ENCODE measurements around the gene KRT74. TPM values are rescaled to one million over a fixed set of nuclear protein-coding genes. Genes with fewer than 3 reads are reported as not detected.

The KRT74 gene
- total RNA-seq, 1 experiment from 2014 or later: not detected

- Histone ChIP-seq H3K4me3 (ENCODE audit: low read depth in 2 of 2, low read length in 2 of 2) (no peak overlapping the region), H3K9me3 (ENCODE audit: control insufficient read depth, insufficient read depth, low read depth, low read length) (no peaks in the 10 kb centered on the region), H3K27me3 (ENCODE audit: control insufficient read depth, insufficient read depth, low read length) (peaks cover 6% of the 10 kb centered on the region), H3K36me3 (ENCODE audit: control insufficient read depth, insufficient read depth, low read length) (no peaks in the 10 kb centered on the region), H3K4me1 (ENCODE audit: control insufficient read depth, insufficient read depth, low read length) (no peaks in the 10 kb centered on the region), H3K27ac (ENCODE audit: low read length) (no peak overlapping the region)
- in situ Hi-C loops (cut with HindIII; ENCODE audit: low pct_unique_long_range_greater_than_20kb, low sequenced_read_pairs): no loop called here
- BruUV-seq (replicated peaks): no TSS peak
- TF ChIP-seq SIN3A (IDR thresholded peaks at IDR 0.05; ENCODE audit: borderline replicate concordance, insufficient read depth, low read depth, low read length) (no peak), TCF7L2 (IDR thresholded peaks at IDR 0.05; ENCODE audit: low read depth, low read length) (no peak), CTCF (IDR thresholded peaks at IDR 0.05) (no peak), POLR2AphosphoS5 (IDR thresholded peaks at IDR 0.05; ENCODE audit: low read depth, low read length) (no peak)
- TF ChIP-seq, protein P1, sequence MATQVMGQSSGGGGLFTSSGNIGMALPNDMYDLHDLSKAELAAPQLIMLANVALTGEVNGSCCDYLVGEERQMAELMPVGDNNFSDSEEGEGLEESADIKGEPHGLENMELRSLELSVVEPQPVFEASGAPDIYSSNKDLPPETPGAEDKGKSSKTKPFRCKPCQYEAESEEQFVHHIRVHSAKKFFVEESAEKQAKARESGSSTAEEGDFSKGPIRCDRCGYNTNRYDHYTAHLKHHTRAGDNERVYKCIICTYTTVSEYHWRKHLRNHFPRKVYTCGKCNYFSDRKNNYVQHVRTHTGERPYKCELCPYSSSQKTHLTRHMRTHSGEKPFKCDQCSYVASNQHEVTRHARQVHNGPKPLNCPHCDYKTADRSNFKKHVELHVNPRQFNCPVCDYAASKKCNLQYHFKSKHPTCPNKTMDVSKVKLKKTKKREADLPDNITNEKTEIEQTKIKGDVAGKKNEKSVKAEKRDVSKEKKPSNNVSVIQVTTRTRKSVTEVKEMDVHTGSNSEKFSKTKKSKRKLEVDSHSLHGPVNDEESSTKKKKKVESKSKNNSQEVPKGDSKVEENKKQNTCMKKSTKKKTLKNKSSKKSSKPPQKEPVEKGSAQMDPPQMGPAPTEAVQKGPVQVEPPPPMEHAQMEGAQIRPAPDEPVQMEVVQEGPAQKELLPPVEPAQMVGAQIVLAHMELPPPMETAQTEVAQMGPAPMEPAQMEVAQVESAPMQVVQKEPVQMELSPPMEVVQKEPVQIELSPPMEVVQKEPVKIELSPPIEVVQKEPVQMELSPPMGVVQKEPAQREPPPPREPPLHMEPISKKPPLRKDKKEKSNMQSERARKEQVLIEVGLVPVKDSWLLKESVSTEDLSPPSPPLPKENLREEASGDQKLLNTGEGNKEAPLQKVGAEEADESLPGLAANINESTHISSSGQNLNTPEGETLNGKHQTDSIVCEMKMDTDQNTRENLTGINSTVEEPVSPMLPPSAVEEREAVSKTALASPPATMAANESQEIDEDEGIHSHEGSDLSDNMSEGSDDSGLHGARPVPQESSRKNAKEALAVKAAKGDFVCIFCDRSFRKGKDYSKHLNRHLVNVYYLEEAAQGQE (IDR thresholded peaks at IDR 0.05; ENCODE audit: insufficient read depth in 1 of 2, low read depth in 2 of 2, low read length in 1 of 2): no peak
- POLR2A ChIA-PET: no interaction called here
- no peak for DNase-seq (ENCODE audit: low read depth, low spot score)
- intact Hi-C loops (cut with micrococcal nuclease; ENCODE audit: unreplicated experiment): loop anchor here (10.0 kb wide), 1 partner anchor 436 kb away; no protein-coding TSS in a partner anchor
- CTCF ChIA-PET: interaction anchor here (1.0 kb wide), 1 partner anchor 200 kb away, joined by 3 read pairs; no protein-coding TSS in a partner anchor
- no peak for ATAC-seq
Observed at GRCh38 chr12:52580496-52580895, 6.9 kb upstream of the KRT74 start.

- ChIA-PET CTCF (interaction anchor here (0.7 to 1.1 kb wide), 5 partner anchors 35 to 298 kb away, joined by 3 to 8 read pairs (median 4); no protein-coding TSS in a partner anchor), POLR2A (no interaction called here)
- Histone ChIP-seq H3K36me3 (ENCODE audit: control insufficient read depth, insufficient read depth, low read length) (no peaks in the 10 kb centered on the region), H3K4me3 (ENCODE audit: low read depth in 2 of 2, low read length in 2 of 2) (no peak overlapping the region), H3K27me3 (ENCODE audit: control insufficient read depth, insufficient read depth, low read length) (peaks cover 6% of the 10 kb centered on the region), H3K4me1 (ENCODE audit: control insufficient read depth, insufficient read depth, low read length) (no peaks in the 10 kb centered on the region), H3K9me3 (ENCODE audit: control insufficient read depth, insufficient read depth, low read depth, low read length) (no peaks in the 10 kb centered on the region), H3K27ac (ENCODE audit: low read length) (no peak overlapping the region)
- intact Hi-C loops (cut with micrococcal nuclease; ENCODE audit: unreplicated experiment) (loop anchor here (10.0 kb wide), 1 partner anchor 435 kb away; no protein-coding TSS in a partner anchor), in situ Hi-C loops (cut with HindIII; ENCODE audit: low pct_unique_long_range_greater_than_20kb, low sequenced_read_pairs) (no loop called here)
- no peak for DNase-seq (ENCODE audit: low read depth, low spot score)
- ATAC-seq: no peak
- TF ChIP-seq CTCF (IDR thresholded peaks at IDR 0.05) (no peak), SIN3A (IDR thresholded peaks at IDR 0.05; ENCODE audit: borderline replicate concordance, insufficient read depth, low read depth, low read length) (no peak), POLR2AphosphoS5 (IDR thresholded peaks at IDR 0.05; ENCODE audit: low read depth, low read length) (no peak), TCF7L2 (IDR thresholded peaks at IDR 0.05; ENCODE audit: low read depth, low read length) (no peak)
- TF ChIP-seq, protein P1 (IDR thresholded peaks at IDR 0.05; ENCODE audit: insufficient read depth in 1 of 2, low read depth in 2 of 2, low read length in 1 of 2): no peak
- BruUV-seq (replicated peaks): no TSS peak
Observed at GRCh38 chr12:52579468-52580465, 6.1 kb upstream of the KRT74 start.
